Measurements from ENCODE around the gene MMP24. TPM values are rescaled to one million over a fixed set of nuclear protein-coding genes. Genes with fewer than 3 reads are reported as not detected.
A peak's percentile ranks its signal among the peaks of the same experiment; 100 is the strongest.
"Not testable (repeated sequence)": the region's sequence is repeated elsewhere in the genome, so short reads cannot be mapped to it uniquely, and the experiment has no call there.

Gene MMP24
- 1 to 10 TPM; 1.0 to 2.3 (median 1.6) TPM for polyA plus RNA-seq (ENCODE audit: insufficient read depth in 1 of 5, insufficient read length in 5 of 5, low replicate concordance in 1 of 5)
- long read RNA-seq, donor 1: 0 reads
- long read RNA-seq, donor 2: 0 reads
- long read RNA-seq, donor 3, partial matches to known transcripts: 5 of 5 reads
- long read RNA-seq, donor 3, other reads (novel, unspliced or antisense): 0 of 5 reads
- long read RNA-seq, donor 4, partial matches to known transcripts: 171 of 256 reads
- long read RNA-seq, donor 4, other reads (novel, unspliced or antisense): 85 of 256 reads
- long read RNA-seq, donor 5, partial matches to known transcripts: 64 of 64 reads
- long read RNA-seq, donor 5, other reads (novel, unspliced or antisense): 0 of 64 reads
- long read RNA-seq, donor 6: 0 reads
- long read RNA-seq, donor 7, partial matches to known transcripts: 159 of 396 reads
- long read RNA-seq, donor 7, other reads (novel, unspliced or antisense): 237 of 396 reads
- long read RNA-seq, donor 8: 0 reads

GRCh38 chr20:35226126-35226883 is at the start of gene MMP24:
TSS of gene MMP24 (plus strand) at chr20:35226690. CDS start at chr20:35226739, 49 bp downstream.
- DNase-seq: no peak

GRCh38 chr20:35179292-35180212 is 46.9 kb upstream of the MMP24 start:
- DNase-seq: no peak

- no peak for DNase-seq
Measured at GRCh38 chr20:35180266-35180665, 46.2 kb upstream of the MMP24 start.

DNA sequence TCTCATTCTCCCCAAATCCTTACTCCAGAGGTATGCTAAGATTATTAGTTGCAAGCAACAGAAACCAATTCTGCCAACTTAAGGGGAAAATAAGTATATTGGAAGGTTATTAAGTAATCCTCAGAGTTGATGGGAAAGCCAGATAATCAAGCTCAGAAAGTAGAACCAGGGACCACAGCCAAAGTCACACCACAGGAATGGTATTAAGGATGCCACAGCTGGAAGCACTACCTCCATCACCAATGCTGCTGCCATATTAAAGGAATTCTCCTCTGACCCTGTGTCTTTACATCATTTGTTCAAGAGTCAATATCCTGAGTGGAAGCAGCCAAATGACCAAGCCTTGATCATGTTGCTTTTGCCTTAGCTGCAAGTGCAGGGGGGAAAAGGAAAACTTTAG is 44.8 kb upstream of the MMP24 start:
- no peak for DNase-seq

DNA sequence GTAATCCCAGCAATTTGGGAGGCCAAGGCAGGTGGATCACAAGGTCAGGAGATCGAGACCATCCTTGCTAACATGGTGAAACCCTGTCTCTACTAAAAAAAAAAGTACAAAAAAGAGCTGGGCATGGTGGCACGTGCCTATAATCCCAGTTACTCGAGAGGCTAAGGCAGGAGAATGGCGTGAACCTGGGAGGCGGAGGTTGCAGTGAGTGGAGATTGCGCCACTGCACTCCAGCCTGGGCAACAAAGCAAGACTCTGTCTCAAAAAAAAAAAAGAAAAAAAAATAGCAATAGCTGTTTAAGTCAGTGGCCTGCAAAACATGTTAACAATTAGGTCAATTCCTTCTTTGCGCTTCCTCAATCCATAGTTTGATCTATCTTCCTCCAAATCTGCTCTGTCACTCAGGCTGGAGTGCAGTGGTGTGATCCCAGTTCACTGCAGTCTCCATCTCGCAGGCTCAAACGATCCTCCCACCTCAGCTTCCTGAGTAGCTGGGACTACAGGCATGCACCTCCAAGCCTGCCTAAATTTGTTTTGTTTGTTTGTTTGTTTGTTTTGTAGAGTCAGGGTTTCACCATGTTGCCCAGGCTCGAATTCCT is 39.7 kb upstream of the MMP24 start:
- DNase-seq: not testable (repeated sequence)

GRCh38 chr20:35187584-35188190 is 38.8 kb upstream of the MMP24 start:
- no peak for DNase-seq

GRCh38 chr20:35189223-35189622 is 37.3 kb upstream of the MMP24 start:
- DNase-seq: not testable (repeated sequence)

DNA sequence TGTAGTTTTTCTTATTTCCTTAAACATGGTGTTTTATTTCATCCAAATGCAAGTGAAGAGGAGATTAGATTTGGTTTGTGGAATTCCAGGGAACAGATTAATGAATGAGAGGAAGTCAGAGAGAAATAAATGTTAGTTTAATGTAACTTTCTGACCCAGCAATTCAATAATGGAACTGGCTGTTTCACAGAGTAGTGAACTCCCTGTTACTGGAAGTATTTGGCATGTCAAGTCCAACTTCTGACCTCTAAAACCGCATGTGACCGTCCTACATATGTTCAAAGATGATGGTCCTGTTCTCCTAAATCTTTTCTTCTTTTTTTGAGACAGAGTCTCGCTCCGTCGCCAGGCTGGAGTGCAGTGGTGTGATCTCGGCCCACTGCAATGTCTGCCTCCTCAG is 35.9 kb upstream of the MMP24 start:
- DNase-seq: no peak

- no peak for DNase-seq
Measured at GRCh38 chr20:35191419-35192117, 34.9 kb upstream of the MMP24 start.

- DNase-seq: no peak
Measured at GRCh38 chr20:35192118-35192872, 34.2 kb upstream of the MMP24 start.

- not testable (repeated sequence) for DNase-seq
Measured at GRCh38 chr20:35193031-35193791, 33.3 kb upstream of the MMP24 start.

- no peak for DNase-seq
Measured at GRCh38 chr20:35196313-35196712, 30.2 kb upstream of the MMP24 start.

- peak in 1 of 2 donors; percentile 52 for DNase-seq
Measured at GRCh38 chr20:35199740-35200139, 26.8 kb upstream of the MMP24 start.

DNA sequence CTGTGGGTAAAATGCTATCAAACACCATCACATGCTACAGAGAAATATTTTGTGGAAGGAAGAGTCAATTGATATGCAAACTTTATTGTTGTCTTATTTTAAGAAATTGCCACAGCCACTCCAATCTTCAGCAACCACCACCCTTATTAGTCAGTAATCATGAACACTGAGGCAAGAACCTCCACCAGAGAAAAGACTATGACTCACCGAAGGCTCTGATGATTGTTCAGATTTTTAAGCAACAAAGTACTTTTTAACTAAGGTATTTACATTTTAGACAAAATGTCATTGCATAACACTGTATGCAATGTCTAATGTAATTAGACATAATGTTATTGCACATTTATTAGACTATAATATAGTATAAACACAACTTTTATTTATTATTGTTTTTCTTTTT is 26.2 kb upstream of the MMP24 start:
- DNase-seq: peak in 1 of 2 donors; percentile 19

DNA sequence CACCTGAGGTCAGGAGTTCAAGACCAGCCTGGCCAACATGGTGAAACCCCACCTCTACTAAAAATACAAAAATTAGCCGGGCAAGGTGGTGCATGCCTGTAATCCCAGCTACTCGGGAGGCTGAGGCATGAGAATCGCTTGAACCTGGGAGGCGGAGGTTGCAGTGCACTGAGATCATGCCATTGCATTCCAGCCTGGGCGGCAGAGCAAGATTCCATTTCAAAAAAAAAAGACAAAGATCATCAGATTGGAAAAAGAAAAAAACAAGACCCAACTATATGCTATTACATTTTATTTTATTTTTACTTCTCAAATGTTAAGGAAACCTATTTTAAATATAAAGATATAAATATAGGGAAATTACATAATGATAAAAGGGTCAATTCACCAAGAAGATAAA is 25.0 kb upstream of the MMP24 start:
- DNase-seq: not testable (repeated sequence)

DNA sequence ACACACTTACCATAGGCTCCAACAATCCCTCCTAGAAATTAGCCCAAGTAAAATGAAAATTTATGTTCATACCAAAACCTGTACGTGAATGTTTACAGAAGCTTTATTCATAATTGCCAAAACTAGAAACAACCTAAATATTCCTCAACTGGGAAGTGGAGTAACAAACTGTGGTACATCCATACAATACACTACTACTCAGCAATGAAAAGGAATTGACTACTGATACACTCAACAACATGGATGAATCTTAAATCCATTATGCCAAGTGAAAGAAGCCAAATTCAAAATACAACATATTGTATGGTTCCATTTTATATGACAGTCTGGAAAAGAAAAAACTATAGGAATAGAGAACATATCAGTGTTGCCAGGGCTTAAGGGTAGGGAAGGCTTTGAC is 19.7 kb upstream of the MMP24 start:
- no peak for DNase-seq

GRCh38 chr20:35207950-35208611 is 18.4 kb upstream of the MMP24 start:
- DNase-seq: peak; percentile 75 to 80
